Left ventricle myocardium superior (tissue), 1 donor: ENCODE measurements around the gene SLC66A3. TPM values are rescaled to one million over a fixed set of nuclear protein-coding genes. Genes with fewer than 3 reads are reported as not detected.

ENCODE experiments used
- ATAC-seq: fragments of 200-7000 bp; cut with Tn5 transposase; one replicate; pipeline ENCODE4 v1.9.1; 2020; ENCODE audit warnings: mild to moderate bottlenecking, moderate library complexity
- DNase-seq: peaks from one replicate; pipeline ENCODE4 v3.0.0-alpha.2; 2020
- intact Hi-C: fragments of 100-400 bp; cut with micrococcal nuclease; formaldehyde crosslinking; loops from one replicate; pipeline ENCODE4 v1.11.0; 2022
- long read RNA-seq: library from polyadenylated mRNA; unstranded; transcript quantifications from one replicate; pipeline ENCODE4 v2.0.0, GENCODE V29; 2021
- total RNA-seq: library from RNA; stranded (reverse); fragmentation: NEBNext Ultra II Directional; extraction: Animal tissue kit (Norgen Biotek cat#: 25700); gene quantifications from one replicate; pipeline ENCODE4 v1.2.1, GENCODE V29; 2021
- donor health status: DM: no; HTN: yes; CAD: no; lungs with severe emphysema.

The SLC66A3 gene
- 6.8 TPM for total RNA-seq
- long read RNA-seq, transcript PQLC3-201 (7 exons, 1,830 nt): major isoform, 9 of 14 reads
- long read RNA-seq, partial matches to known transcripts: 0 of 14 reads
- long read RNA-seq, other reads (novel, unspliced or antisense): 2 of 14 reads

DNA sequence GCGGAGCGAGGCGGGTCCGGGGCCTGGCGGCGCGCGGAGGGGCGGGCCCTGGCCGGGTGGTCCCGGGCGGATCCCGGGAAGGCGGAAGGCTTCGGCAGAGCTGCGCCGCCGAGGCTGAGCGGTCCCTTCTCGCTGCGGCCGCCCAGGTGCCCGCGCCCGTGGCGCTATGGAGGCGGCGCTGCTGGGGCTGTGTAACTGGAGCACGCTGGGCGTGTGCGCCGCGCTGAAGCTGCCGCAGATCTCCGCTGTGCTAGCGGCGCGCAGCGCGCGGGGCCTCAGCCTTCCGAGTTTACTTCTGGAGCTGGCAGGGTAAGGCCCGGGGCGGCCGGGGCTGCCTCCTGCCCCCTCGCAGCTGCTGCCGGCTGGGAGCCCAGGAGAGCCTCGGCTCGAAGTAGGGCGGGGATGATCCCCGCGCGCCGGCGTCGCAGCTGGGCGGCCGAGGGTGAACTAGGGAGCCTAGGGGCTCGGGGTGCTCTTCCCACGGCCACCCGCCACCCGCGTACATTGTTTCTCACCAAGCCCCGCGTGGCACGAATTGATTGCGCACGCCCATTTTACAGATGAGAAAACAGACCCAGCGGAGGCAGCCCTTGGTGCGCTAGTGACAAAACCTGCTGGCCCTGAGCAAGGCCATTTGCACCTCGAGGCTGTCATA lies at the start of gene SLC66A3:
Gene SLC66A3 (plus strand): TSS at position 87 of the 655 bp plus-strand sequence. CDS start 80 bp downstream, at position 167.
- DNase-seq: no peak
- peak; percentile 90 for ATAC-seq
- intact Hi-C loops: no loop called here

- intact Hi-C loops: no loop called here
- ATAC-seq: no peak
- no peak for DNase-seq
These were observed 46.3 kb upstream of the SLC66A3 start for GRCh38 chr2:11109002-11109401.

- no peak for ATAC-seq
- intact Hi-C loops: no loop called here
- no peak for DNase-seq
These were observed 42.3 kb upstream of the SLC66A3 start for GRCh38 chr2:11112870-11113428.

GRCh38 chr2:11117776-11118175 lies 37.5 kb upstream of the SLC66A3 start:
- ATAC-seq (no peak), DNase-seq (no peak)
- intact Hi-C loops: no loop called here

DNA sequence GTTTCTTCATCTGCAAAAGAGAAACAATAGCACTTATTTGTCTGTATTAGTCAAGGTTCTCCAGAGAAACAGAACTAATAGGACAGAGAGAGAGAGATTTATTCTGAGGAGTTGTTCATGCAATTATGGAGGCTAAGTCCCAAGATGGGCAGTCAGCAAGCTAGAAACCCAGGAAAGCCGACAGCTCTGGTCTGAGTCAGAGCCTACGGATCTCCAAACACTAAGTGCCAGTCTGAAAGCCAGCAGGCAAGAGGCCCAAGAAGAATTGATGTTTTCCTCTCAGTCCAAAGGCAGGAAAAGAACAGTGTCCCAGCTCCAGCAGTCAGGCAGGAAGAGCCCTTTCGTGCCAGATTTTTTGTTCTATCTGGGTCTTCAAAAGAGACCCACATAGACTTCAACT lies 36.5 kb upstream of the SLC66A3 start:
- intact Hi-C loops: no loop called here
- ATAC-seq: no peak
- no peak for DNase-seq

GRCh38 chr2:11121099-11121822 lies 34.0 kb upstream of the SLC66A3 start:
- intact Hi-C loops: loop anchor here (5.0 kb wide), 1 partner anchor 284 kb away; no protein-coding TSS in a partner anchor

GRCh38 chr2:11121823-11122155 lies 33.5 kb upstream of the SLC66A3 start:
- DNase-seq: no peak
- ATAC-seq: no peak
- intact Hi-C loops: loop anchor here (5.0 kb wide), 1 partner anchor 284 kb away; no protein-coding TSS in a partner anchor

More at GRCh38 chr2:11121099-11121822, 34.0 kb upstream of the SLC66A3 start:
- ATAC-seq: no peak
- DNase-seq: no peak

DNA sequence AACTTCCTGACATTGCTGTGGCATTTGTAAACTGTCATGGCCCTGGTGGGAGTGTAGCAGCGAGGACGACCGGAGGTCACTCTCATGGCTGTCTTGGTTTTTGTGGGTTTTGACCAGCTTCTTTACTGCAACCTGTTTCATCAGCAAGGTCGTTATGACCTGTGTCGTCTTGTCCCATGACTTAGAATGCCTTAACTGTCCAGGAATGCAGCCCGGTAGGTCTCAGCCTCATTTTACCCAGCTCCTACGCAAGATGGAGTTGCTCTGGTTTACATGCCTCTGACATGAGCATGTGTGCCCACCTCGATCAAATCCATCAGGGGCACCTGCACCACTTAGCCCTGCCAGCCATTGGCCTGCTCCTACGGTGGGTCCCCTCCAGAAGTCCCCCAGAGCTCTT lies 32.9 kb upstream of the SLC66A3 start:
- DNase-seq (no peak), ATAC-seq (no peak)
- intact Hi-C loops: loop anchor here (5.0 kb wide), 1 partner anchor 285 kb away; no protein-coding TSS in a partner anchor

- intact Hi-C loops: loop anchor here (5.0 kb wide), 1 partner anchor 286 kb away; no protein-coding TSS in a partner anchor
- ATAC-seq: no peak
- peak; percentile 29 for DNase-seq
These were observed 32.1 kb upstream of the SLC66A3 start for GRCh38 chr2:11123001-11123809.

- DNase-seq (peak; percentile 78), ATAC-seq (peak; percentile 68)
- intact Hi-C loops: loop anchor here (5.0 kb wide), 1 partner anchor 287 kb away; no protein-coding TSS in a partner anchor
These were observed 31.2 kb upstream of the SLC66A3 start for GRCh38 chr2:11123856-11124759.

DNA sequence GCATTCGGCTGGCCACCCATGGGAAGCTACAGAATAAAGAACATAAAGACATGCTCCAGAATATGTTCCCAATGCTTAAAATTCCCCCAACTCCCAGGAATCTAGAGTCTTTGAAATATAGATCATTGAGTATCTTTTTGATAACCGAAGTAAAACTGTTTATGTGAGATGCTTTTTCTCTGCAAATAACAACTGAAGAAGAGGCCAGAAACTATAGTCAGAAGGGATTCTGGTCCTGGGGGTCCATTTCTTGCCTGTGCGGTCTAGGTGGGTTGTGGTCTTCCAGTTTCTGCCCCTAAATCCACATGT lies 30.6 kb upstream of the SLC66A3 start:
- DNase-seq (no peak), ATAC-seq (no peak)
- intact Hi-C loops: loop anchor here (5.0 kb wide), 1 partner anchor 287 kb away; no protein-coding TSS in a partner anchor

GRCh38 chr2:11127761-11128160 lies 27.5 kb upstream of the SLC66A3 start:
- ATAC-seq (no peak), DNase-seq (no peak)
- intact Hi-C loops: no loop called here

GRCh38 chr2:11128243-11128951 lies 26.9 kb upstream of the SLC66A3 start:
- no peak for DNase-seq
- no peak for ATAC-seq
- intact Hi-C loops: no loop called here

DNA sequence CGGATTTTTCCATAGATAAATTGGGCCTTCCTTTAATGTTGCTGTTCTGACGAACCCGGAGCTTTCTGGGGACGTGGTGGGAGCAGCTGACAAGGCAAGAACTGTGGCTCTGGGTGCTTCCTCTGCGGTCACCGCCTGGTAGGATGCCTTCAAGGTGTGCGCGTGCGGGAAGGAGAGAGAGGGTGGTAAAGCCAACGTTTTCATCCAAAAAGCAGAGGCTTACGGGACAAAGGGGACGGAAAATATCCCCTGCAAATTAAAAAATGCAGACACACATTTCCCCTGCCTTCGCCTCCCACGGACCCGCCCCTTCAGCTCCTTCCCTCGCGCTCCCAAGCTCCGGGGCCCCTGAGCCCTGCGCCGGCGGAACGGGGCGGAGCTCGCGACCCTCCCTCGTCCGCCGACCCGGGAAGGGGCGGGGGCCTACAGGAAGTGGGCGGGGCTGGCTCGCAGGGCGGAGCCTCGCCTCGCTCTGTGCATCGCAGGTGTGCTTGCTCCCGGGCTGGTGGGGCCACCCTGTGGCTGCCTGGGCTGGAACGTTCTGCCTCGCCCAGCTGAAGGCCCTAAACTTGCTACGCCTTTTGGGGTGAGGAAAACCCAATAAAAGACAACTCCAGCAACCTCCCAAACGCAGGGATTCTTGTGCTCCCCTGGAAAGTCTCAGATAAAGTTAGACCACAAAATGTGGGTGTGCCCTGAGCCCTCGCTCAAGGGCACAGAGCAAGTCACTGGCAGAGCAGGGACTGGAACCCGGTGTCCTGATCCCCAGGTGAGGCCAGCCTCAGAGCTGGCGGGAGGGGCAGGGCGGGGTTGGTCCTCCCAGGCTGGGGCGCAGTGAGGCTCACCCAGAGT lies 25.4 kb upstream of the SLC66A3 start:
- DNase-seq: peak; percentile 65
- peak; percentile 52 for ATAC-seq
- intact Hi-C loops: no loop called here

DNA sequence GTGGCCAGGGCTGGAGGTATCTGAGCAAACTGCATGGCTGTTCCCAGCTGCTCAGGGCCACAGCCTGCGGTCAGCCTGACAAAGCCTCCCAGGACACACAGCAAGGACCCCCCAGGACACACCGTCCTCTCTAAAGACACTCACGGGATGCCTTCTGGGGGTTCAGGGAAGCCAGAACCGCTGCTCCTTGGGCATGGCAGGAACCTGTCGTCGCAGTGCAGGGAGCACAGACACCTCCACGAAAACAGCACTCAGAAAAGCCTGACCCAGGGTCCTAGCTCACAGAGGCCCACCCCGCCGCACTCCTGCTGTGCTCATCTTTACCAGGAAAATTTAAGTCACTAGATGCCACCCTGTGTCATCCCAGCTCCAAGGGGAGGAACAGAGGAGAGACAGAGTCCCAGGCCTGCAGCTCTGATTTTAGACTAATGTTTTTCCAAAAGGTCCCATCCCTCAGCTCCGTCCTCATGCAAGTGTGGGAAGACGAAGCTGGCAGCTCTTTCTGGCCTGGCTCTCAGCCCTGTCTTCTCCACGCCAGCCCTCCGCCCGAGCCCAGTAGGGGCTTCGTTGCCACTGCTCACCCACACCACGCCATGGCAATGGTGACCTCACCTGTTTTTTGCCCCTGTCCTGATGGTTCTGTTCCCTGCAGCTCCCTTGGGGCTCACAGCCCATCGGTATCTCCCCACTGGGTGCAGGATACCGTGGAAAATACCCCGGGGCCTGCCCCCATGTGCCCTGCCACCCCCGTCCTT lies 23.9 kb upstream of the SLC66A3 start:
- ATAC-seq (no peak), DNase-seq (no peak)
- intact Hi-C loops: no loop called here

- DNase-seq (no peak), ATAC-seq (no peak)
- intact Hi-C loops: no loop called here
These were observed 23.1 kb upstream of the SLC66A3 start for GRCh38 chr2:11132036-11132671.
